ENCODE measurements around the gene AJM1.

Gene AJM1

DNA sequence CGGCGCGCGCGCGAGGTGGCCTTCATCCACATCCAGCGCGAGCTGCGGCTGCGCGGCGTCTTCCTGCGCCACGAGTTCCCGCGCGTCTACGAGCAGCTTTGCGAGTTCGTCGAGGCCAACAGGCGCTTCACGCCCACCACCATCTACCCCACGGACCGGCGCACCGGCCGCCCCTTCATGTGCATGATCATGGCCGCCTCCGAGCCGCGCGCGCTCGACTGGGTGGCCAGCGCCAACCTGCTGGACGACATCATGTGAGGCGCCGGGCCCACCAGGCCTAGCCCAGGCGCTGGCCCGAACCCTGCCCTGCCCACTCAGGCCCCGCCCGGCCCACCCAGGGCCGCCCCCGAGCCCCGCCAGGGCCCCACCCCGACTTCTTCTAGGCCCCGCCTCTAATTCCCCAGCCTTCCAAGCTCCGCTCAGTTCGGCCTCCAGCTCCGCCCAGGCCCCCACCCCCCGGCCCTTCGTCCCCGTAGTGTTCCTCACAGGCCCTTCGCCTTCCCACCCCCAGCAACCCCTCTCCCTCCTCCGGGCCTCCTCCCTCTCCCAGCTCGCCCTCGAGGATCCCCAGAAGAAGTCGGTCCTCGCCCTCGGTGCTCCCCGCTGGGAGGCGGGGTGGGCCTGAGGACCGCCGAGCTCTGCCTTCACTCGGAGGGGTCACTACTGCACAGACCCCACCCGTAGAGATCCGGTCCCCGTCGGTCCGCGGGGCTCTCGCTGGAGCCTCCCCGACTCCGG lies 5.0 kb downstream of the AJM1 start:
- Histone ChIP-seq H3K4me1 (ENCODE audit: control insufficient read depth, low read length) (peaks cover 29% of the 10 kb centered on the region), H3K27ac (ENCODE audit: low read depth, low read length) (peak overlapping the region; percentile 57; the same call in 1 of the 2 replicates), H3K4me3 (ENCODE audit: low read length) (peak overlapping the region; percentile 79), H3K9me3 (ENCODE audit: control insufficient read depth, insufficient read depth, low read length) (no peaks in the 10 kb centered on the region), H3F3A (ENCODE audit: control insufficient read depth, insufficient read depth) (no peaks in the 10 kb centered on the region; the same call in 1 of the 2 replicates), H3K79me2 (ENCODE audit: control insufficient read depth, low read length) (peaks cover 13% of the 10 kb centered on the region), H3K36me3 (ENCODE audit: control insufficient read depth, low read length) (peaks cover 21% of the 10 kb centered on the region; the same call in 1 of the 2 replicates), H3K27me3 (ENCODE audit: control insufficient read depth, low read length) (no peaks in the 10 kb centered on the region), H3K9me2 (replicated peaks; ENCODE audit: control insufficient read depth, low read length) (no peaks in the 10 kb centered on the region), H4K20me1 (ENCODE audit: control insufficient read depth, insufficient read depth, low read depth, low read length) (peaks cover 6% of the 10 kb centered on the region; the same call in 1 of the 2 replicates), H3K4me2 (ENCODE audit: low read length) (peak overlapping the region; percentile 75)
- TF ChIP-seq, protein P1, sequence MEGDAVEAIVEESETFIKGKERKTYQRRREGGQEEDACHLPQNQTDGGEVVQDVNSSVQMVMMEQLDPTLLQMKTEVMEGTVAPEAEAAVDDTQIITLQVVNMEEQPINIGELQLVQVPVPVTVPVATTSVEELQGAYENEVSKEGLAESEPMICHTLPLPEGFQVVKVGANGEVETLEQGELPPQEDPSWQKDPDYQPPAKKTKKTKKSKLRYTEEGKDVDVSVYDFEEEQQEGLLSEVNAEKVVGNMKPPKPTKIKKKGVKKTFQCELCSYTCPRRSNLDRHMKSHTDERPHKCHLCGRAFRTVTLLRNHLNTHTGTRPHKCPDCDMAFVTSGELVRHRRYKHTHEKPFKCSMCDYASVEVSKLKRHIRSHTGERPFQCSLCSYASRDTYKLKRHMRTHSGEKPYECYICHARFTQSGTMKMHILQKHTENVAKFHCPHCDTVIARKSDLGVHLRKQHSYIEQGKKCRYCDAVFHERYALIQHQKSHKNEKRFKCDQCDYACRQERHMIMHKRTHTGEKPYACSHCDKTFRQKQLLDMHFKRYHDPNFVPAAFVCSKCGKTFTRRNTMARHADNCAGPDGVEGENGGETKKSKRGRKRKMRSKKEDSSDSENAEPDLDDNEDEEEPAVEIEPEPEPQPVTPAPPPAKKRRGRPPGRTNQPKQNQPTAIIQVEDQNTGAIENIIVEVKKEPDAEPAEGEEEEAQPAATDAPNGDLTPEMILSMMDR (IDR thresholded peaks at IDR 0.05; ENCODE audit: low read depth, low read length, poor library complexity, severe bottlenecking): no peak
- TF ChIP-seq EZH2phosphoT487 (IDR thresholded peaks at IDR 0.05; ENCODE audit: borderline replicate concordance, low read length): no peak

DNA sequence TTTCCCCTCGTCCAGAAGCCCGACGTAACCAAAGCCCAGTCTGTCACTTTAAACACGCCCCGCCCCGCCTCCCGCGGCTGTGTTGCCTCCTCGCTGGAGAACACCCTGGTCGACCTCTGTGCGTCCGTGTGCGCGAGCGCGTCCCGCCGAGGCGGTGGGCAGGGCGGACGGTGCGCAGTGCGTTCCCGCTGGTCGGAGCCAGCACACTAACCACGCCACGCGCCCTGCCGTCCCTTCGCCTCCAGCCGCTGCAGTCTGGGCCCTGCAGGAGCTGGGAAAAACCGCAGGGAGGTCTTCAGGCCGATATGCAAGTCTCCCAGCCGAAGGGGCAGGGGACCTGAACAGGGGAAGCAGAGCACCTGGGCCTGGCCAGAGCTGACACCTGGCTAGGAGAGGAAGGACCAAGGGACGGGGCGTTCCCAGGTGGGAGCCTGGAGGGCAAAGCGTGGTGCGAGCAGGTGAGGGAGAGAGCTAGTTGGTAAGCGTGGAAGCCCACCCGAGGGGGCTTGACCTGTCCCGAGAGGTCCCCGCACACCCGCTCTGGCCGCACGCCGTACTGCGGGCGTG lies 5.6 kb downstream of the AJM1 start:
- TF ChIP-seq, protein P1 (IDR thresholded peaks at IDR 0.05; ENCODE audit: low read depth, low read length, poor library complexity, severe bottlenecking): no peak
- no peak for TF ChIP-seq EZH2phosphoT487 (IDR thresholded peaks at IDR 0.05; ENCODE audit: borderline replicate concordance, low read length)
- Histone ChIP-seq H3K4me1 (ENCODE audit: control insufficient read depth, low read length) (peaks cover 24% of the 10 kb centered on the region), H4K20me1 (ENCODE audit: control insufficient read depth, insufficient read depth, low read depth, low read length) (peaks cover 6% of the 10 kb centered on the region; the same call in 1 of the 2 replicates)

GRCh38 chr9:136848393-136849037 lies 6.2 kb downstream of the AJM1 start:
- H3K36me3 ChIP-seq (ENCODE audit: control insufficient read depth, low read length): peaks cover 21% of the 10 kb centered on the region; the same call in 1 of the 2 replicates
- TF ChIP-seq, protein P1 (IDR thresholded peaks at IDR 0.05; ENCODE audit: low read depth, low read length, poor library complexity, severe bottlenecking): no peak
- no peak for TF ChIP-seq EZH2phosphoT487 (IDR thresholded peaks at IDR 0.05; ENCODE audit: borderline replicate concordance, low read length)
- no peaks in the 10 kb centered on the region; the same call in 1 of the 2 replicates for H3F3A ChIP-seq (ENCODE audit: control insufficient read depth, insufficient read depth)
- no peaks in the 10 kb centered on the region for H3K9me3 ChIP-seq (ENCODE audit: control insufficient read depth, insufficient read depth, low read length)
- no peaks in the 10 kb centered on the region for H3K27me3 ChIP-seq (ENCODE audit: control insufficient read depth, low read length)
- peak overlapping the region; percentile 79 for H3K4me3 ChIP-seq (ENCODE audit: low read length)
- H3K9me2 ChIP-seq (replicated peaks; ENCODE audit: control insufficient read depth, low read length): no peaks in the 10 kb centered on the region
- H3K79me2 ChIP-seq (ENCODE audit: control insufficient read depth, low read length): peaks cover 13% of the 10 kb centered on the region
- H3K27ac ChIP-seq (ENCODE audit: low read depth, low read length): peak overlapping the region; percentile 57
- peak overlapping the region; percentile 75 for H3K4me2 ChIP-seq (ENCODE audit: low read length)
- peaks cover 18% of the 10 kb centered on the region for H3K4me1 ChIP-seq (ENCODE audit: control insufficient read depth, low read length)
- H4K20me1 ChIP-seq (ENCODE audit: control insufficient read depth, insufficient read depth, low read depth, low read length): peaks cover 6% of the 10 kb centered on the region; the same call in 1 of the 2 replicates

More for the DNA sequence above, 5.6 kb downstream of the AJM1 start:
- peak overlapping the region; percentile 57 for H3K27ac ChIP-seq (ENCODE audit: low read depth, low read length)
- H3K27me3 ChIP-seq (ENCODE audit: control insufficient read depth, low read length): no peaks in the 10 kb centered on the region
- no peaks in the 10 kb centered on the region for H3K9me3 ChIP-seq (ENCODE audit: control insufficient read depth, insufficient read depth, low read length)
- H3K4me2 ChIP-seq (ENCODE audit: low read length): peak overlapping the region; percentile 75
- no peaks in the 10 kb centered on the region; the same call in 1 of the 2 replicates for H3F3A ChIP-seq (ENCODE audit: control insufficient read depth, insufficient read depth)
- peak overlapping the region; percentile 79 for H3K4me3 ChIP-seq (ENCODE audit: low read length)
- no peaks in the 10 kb centered on the region for H3K9me2 ChIP-seq (replicated peaks; ENCODE audit: control insufficient read depth, low read length)
- H3K79me2 ChIP-seq (ENCODE audit: control insufficient read depth, low read length): peaks cover 13% of the 10 kb centered on the region
- H3K36me3 ChIP-seq (ENCODE audit: control insufficient read depth, low read length): peaks cover 21% of the 10 kb centered on the region; the same call in 1 of the 2 replicates
